ENCODE results near the gene C1QA. TPM values are rescaled to one million over a fixed set of nuclear protein-coding genes. Genes with fewer than 3 reads are reported as not detected.

The C1QA gene
- total and polyA plus RNA-seq, 7 donors, result 15.8 to 36.8 (median 29.9) TPM

DNA sequence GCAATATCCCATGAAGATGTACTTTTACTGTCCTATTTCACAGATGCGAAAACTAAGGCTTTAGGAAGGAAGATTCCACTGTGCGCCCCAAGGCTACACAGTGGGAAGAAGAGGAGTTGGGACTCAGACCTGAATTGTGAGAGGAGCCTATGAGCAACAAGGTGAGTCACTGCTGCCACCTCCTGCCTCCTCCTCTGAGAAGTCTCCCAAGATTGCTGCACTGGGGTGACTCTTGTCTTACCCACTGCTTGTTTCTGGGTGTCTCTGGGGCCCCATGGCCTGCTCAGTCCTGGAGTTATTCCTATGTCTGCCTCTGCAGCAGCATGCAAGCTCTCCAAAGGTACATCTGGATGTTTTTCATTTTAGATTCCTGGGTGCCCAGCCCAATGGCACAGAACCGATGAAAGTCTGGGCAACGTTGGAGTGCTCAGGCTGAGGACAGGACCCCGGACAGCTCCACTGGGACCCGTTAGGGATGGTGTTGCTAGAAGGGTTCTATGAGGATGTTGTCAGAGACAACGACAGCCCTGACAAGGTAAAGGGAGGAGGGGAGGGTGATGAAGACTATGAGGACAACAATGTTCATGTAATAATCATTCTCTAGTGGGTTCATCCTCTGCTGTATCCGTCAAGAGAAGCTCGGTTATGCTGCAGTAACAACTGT lies 11.0 kb upstream of the C1QA start:
- ATAC-seq (no peak), DNase-seq (peak in 1 of 2 donors; percentile 39)
- no peak overlapping the region for H3K27ac ChIP-seq
- no peaks in the 10 kb centered on the region for H3K36me3 ChIP-seq (ENCODE audit: insufficient read depth in 1 of 2, low read depth in 1 of 2)
- intact Hi-C loops (cut with DNase I), result no loop called here
- peaks cover 3 to 78% (median 24%) of the 10 kb centered on the region in 3 donors for H3K27me3 ChIP-seq (ENCODE audit: insufficient read depth in 3 of 3, low read length in 2 of 3)
- no peaks in the 10 kb centered on the region for H3K4me1 ChIP-seq
- H3K4me3 ChIP-seq, result no peak overlapping the region
- WGBS, 3 donors, result 28 to 31% (median 30%) methylated on average over 9 of the region's 9 CpGs
- H3K9me3 ChIP-seq, result no peaks in the 10 kb centered on the region
- TF ChIP-seq, protein P1, sequence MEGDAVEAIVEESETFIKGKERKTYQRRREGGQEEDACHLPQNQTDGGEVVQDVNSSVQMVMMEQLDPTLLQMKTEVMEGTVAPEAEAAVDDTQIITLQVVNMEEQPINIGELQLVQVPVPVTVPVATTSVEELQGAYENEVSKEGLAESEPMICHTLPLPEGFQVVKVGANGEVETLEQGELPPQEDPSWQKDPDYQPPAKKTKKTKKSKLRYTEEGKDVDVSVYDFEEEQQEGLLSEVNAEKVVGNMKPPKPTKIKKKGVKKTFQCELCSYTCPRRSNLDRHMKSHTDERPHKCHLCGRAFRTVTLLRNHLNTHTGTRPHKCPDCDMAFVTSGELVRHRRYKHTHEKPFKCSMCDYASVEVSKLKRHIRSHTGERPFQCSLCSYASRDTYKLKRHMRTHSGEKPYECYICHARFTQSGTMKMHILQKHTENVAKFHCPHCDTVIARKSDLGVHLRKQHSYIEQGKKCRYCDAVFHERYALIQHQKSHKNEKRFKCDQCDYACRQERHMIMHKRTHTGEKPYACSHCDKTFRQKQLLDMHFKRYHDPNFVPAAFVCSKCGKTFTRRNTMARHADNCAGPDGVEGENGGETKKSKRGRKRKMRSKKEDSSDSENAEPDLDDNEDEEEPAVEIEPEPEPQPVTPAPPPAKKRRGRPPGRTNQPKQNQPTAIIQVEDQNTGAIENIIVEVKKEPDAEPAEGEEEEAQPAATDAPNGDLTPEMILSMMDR (IDR thresholded peaks at IDR 0.05), result no peak

- TF ChIP-seq, protein P1 (IDR thresholded peaks at IDR 0.05), result no peak
- ATAC-seq, result no peak
- Histone ChIP-seq H3K27ac (no peak overlapping the region), H3K27me3 (ENCODE audit: insufficient read depth in 3 of 3, low read length in 2 of 3) (peaks cover 0 to 69% (median 22%) of the 10 kb centered on the region in 3 donors), H3K4me1 (no peaks in the 10 kb centered on the region), H3K36me3 (ENCODE audit: insufficient read depth in 1 of 2, low read depth in 1 of 2) (no peaks in the 10 kb centered on the region), H3K9me3 (no peaks in the 10 kb centered on the region), H3K4me3 (no peak overlapping the region)
- 13 to 18% (median 14%) methylated on average over 20 of the region's 20 CpGs for WGBS, 3 donors
- intact Hi-C loops (cut with DNase I), result no loop called here
- DNase-seq, result peak in 1 of 2 donors; percentile 28
These were observed 9.9 kb upstream of the C1QA start for GRCh38 chr1:22626237-22627157.

- H3K36me3 ChIP-seq (ENCODE audit: insufficient read depth in 1 of 2, low read depth in 1 of 2), result no peaks in the 10 kb centered on the region
- intact Hi-C loops (cut with DNase I), result no loop called here
- TF ChIP-seq, protein P1 (IDR thresholded peaks at IDR 0.05), result no peak
- H3K4me3 ChIP-seq, result no peak overlapping the region
- 51 to 56% (median 55%) methylated on average over 5 of the region's 5 CpGs for WGBS, 3 donors
- no peak for ATAC-seq
- H3K9me3 ChIP-seq, result no peaks in the 10 kb centered on the region
- peak in 1 of 2 donors; percentile 29 for DNase-seq
- H3K4me1 ChIP-seq, result no peaks in the 10 kb centered on the region
- H3K27ac ChIP-seq, result no peak overlapping the region
- H3K27me3 ChIP-seq (ENCODE audit: insufficient read depth in 3 of 3, low read length in 2 of 3), result peaks cover 0 to 62% (median 16%) of the 10 kb centered on the region in 3 donors
These were observed 9.1 kb upstream of the C1QA start for GRCh38 chr1:22627331-22627730.

GRCh38 chr1:22628698-22629444 lies 7.6 kb upstream of the C1QA start:
- H3K9me3 ChIP-seq, result no peaks in the 10 kb centered on the region
- H3K27ac ChIP-seq, result no peak overlapping the region
- H3K4me1 ChIP-seq, result no peaks in the 10 kb centered on the region
- intact Hi-C loops (cut with DNase I), result no loop called here
- WGBS, 3 donors, result 40 to 47% (median 41%) methylated on average over 11 of the region's 11 CpGs
- TF ChIP-seq, protein P1 (IDR thresholded peaks at IDR 0.05), result no peak
- DNase-seq (no peak), ATAC-seq (no peak)
- H3K4me3 ChIP-seq, result no peak overlapping the region
- peaks cover 0 to 54% (median 12%) of the 10 kb centered on the region in 3 donors for H3K27me3 ChIP-seq (ENCODE audit: insufficient read depth in 3 of 3, low read length in 2 of 3)
- no peaks in the 10 kb centered on the region for H3K36me3 ChIP-seq (ENCODE audit: insufficient read depth in 1 of 2, low read depth in 1 of 2)

Measured in psoas muscle (tissue), 8 donors.